Activated T-helper 2 cell treated with anti-CD3 and anti-CD28 coated beads, Interferon-gamma antibody, Interleukin-2, Interleukin-4, amounts not matched to agents 10 μg/mL and 5 μg/mL and 100 μg/mL, durations not matched to agents 14 hours and 24 hours and 36 hours (primary cell): ENCODE data around the gene KCNQ2. TPM values are rescaled to one million over a fixed set of nuclear protein-coding genes. Genes with fewer than 3 reads are reported as not detected.

Experiments
- DNase-seq: peaks from one replicate; pipeline ENCODE4 v3.0.0; 2021; ENCODE audit warnings: low spot score
- H3K27ac Mint-ChIP-seq: one replicate; pipeline ENCODE4 v1.8.0; 2021; ENCODE audit warnings: mixed read lengths
- H3K27me3 Mint-ChIP-seq: one replicate; pipeline ENCODE4 v1.8.0; 2021; ENCODE audit warnings: low read depth, mixed read lengths
- H3K36me3 Mint-ChIP-seq: one replicate; pipeline ENCODE4 v1.8.0; 2021; ENCODE audit warnings: low read depth, mixed read lengths
- H3K4me1 Mint-ChIP-seq: one replicate; pipeline ENCODE4 v1.8.0; 2021; ENCODE audit warnings: low read depth, mixed read lengths
- H3K4me3 Mint-ChIP-seq: one replicate; pipeline ENCODE4 v1.8.0; 2021; ENCODE audit warnings: low read depth, mild to moderate bottlenecking, moderate library complexity, mixed read lengths
- H3K9me3 Mint-ChIP-seq: one replicate; pipeline ENCODE4 v1.8.0; 2021; ENCODE audit warnings: mixed read lengths
- intact Hi-C: fragments of 100-400 bp; cut with micrococcal nuclease; formaldehyde crosslinking; loops from one replicate; pipeline ENCODE4 v1.15.1; 2023
- total RNA-seq: library from RNA; stranded (reverse); gene quantifications from 2 replicates; pipeline ENCODE4 v1.2.3, GENCODE V29; 2022

KCNQ2 gene
- total RNA-seq, 1 donor from 2014 or later = not detected

- peaks cover 5% of the 10 kb centered on the region for H3K4me1 Mint-ChIP-seq
- H3K27ac Mint-ChIP-seq = no peak overlapping the region
- H3K4me3 Mint-ChIP-seq = no peak overlapping the region
- no peaks in the 10 kb centered on the region for H3K9me3 Mint-ChIP-seq
- no peaks in the 10 kb centered on the region for H3K36me3 Mint-ChIP-seq
- intact Hi-C loops = loop anchor here (2.0 kb wide), 1 partner anchor 62 kb away; no protein-coding TSS in a partner anchor
- DNase-seq = peak; percentile 70
- peaks cover 8% of the 10 kb centered on the region for H3K27me3 Mint-ChIP-seq
Measured at GRCh38 chr20:63434599-63435378, 37.7 kb downstream of the KCNQ2 start.

- DNase-seq = no peak
- Mint-ChIP-seq H3K9me3 (no peaks in the 10 kb centered on the region), H3K4me1 (peaks cover 5% of the 10 kb centered on the region), H3K4me3 (no peak overlapping the region), H3K27ac (no peak overlapping the region), H3K36me3 (no peaks in the 10 kb centered on the region), H3K27me3 (peaks cover 8% of the 10 kb centered on the region)
- intact Hi-C loops = loop anchor here (2.0 kb wide), 1 partner anchor 63 kb away; no protein-coding TSS in a partner anchor
Measured at GRCh38 chr20:63433756-63434531, 38.5 kb downstream of the KCNQ2 start.

DNA sequence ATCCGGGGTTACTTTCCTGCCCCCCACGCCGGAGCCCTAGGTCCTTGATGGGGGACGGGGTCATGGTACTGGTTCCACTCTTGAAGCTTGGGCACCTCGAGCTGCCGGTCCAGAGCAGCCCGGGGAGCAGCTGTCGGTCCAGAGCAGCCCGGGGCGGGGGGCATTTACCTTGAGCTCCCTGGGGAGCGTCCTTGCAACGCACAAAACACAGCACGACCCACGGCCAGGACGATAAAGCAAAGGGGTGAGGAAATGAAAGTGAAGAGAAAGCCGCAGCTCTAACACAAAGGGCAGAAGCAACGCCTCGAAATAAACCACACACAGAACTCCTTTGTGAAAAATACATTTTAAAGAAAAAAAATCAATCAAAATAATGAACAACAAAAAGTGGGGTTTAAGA, 39.1 kb downstream of the KCNQ2 start:
- intact Hi-C loops = no loop called here
- Mint-ChIP-seq H3K9me3 (no peaks in the 10 kb centered on the region), H3K4me3 (no peak overlapping the region), H3K27me3 (peaks cover 8% of the 10 kb centered on the region), H3K36me3 (no peaks in the 10 kb centered on the region), H3K27ac (no peak overlapping the region), H3K4me1 (peaks cover 5% of the 10 kb centered on the region)
- no peak for DNase-seq

- H3K27me3 Mint-ChIP-seq = peaks cover 8% of the 10 kb centered on the region
- no peaks in the 10 kb centered on the region for H3K36me3 Mint-ChIP-seq
- H3K4me3 Mint-ChIP-seq = no peak overlapping the region
- H3K27ac Mint-ChIP-seq = no peak overlapping the region
- H3K4me1 Mint-ChIP-seq = peaks cover 5% of the 10 kb centered on the region
- intact Hi-C loops = no loop called here
- no peak for DNase-seq
- H3K9me3 Mint-ChIP-seq = no peaks in the 10 kb centered on the region
Measured at GRCh38 chr20:63432577-63433325, 39.7 kb downstream of the KCNQ2 start.

DNA sequence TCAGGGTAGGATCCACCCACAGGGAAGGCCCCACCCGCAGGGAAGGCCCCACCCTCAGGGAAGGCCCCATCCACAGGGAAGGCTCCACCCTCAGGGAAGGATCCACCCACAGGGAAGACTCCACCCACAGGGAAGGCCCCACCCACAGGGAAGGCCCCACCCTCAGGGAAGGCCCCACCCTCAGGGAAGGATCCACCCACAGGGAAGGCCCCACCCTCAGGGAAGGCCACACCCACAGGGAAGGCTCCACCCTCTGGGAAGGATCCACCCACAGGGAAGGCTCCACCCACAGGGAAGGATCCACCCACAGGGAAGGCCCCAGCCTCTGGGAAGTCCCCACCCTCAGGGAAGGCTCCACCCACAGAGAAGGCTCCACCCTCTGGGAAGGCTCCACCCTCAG, 40.5 kb downstream of the KCNQ2 start:
- H3K27me3 Mint-ChIP-seq = peaks cover 2% of the 10 kb centered on the region
- intact Hi-C loops = no loop called here
- no peak overlapping the region for H3K27ac Mint-ChIP-seq
- H3K4me1 Mint-ChIP-seq = peaks cover 5% of the 10 kb centered on the region
- no peak for DNase-seq
- H3K4me3 Mint-ChIP-seq = no peak overlapping the region
- H3K9me3 Mint-ChIP-seq = no peaks in the 10 kb centered on the region
- no peaks in the 10 kb centered on the region for H3K36me3 Mint-ChIP-seq

- Mint-ChIP-seq H3K4me3 (no peak overlapping the region), H3K4me1 (peaks cover 5% of the 10 kb centered on the region), H3K9me3 (no peaks in the 10 kb centered on the region), H3K27ac (no peak overlapping the region), H3K36me3 (no peaks in the 10 kb centered on the region), H3K27me3 (peaks cover 1% of the 10 kb centered on the region)
- intact Hi-C loops = no loop called here
- DNase-seq = no peak
Measured at GRCh38 chr20:63430891-63431290, 41.6 kb downstream of the KCNQ2 start.

GRCh38 chr20:63429992-63430391, 42.5 kb downstream of the KCNQ2 start:
- Mint-ChIP-seq H3K27ac (no peak overlapping the region), H3K36me3 (no peaks in the 10 kb centered on the region), H3K9me3 (no peaks in the 10 kb centered on the region), H3K27me3 (peaks cover 1% of the 10 kb centered on the region), H3K4me1 (peaks cover 5% of the 10 kb centered on the region), H3K4me3 (no peak overlapping the region)
- no peak for DNase-seq
- intact Hi-C loops = no loop called here

DNA sequence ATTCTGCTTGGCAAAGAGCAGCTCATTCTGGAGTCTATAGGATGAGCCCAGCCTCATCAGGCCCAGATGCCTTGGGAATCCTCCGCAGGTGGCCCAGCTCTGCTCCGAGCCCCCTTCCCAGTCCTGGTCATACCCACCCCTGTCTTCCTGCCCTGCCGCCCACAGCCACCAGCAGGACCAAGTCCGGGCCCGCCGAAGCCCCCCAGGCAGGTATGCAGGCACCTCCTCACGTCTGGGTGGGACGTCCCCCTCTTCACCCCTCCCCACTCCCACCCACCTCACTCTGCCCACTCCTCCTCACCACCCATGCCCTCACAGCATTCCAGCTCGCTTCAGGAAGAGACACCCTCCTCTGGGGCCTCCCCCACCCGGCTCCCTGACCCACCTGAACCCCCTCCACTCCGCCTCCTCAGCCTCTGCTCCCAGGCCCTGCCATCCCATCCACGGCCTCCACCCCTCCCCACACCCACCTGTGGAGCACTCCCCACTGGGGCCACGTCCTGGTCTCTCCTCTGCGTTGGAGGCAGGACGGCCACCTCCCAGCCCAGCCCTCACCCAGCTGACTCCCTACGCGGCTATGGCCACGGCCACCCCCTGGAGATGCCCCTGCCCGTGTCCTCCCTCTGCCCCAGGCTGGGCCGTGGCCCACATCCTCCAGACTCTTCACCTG, 43.4 kb downstream of the KCNQ2 start:
- H3K4me1 Mint-ChIP-seq = no peaks in the 10 kb centered on the region
- no peak overlapping the region for H3K27ac Mint-ChIP-seq
- H3K27me3 Mint-ChIP-seq = peaks cover 1% of the 10 kb centered on the region
- no peaks in the 10 kb centered on the region for H3K9me3 Mint-ChIP-seq
- intact Hi-C loops = no loop called here
- no peak for DNase-seq
- H3K36me3 Mint-ChIP-seq = no peaks in the 10 kb centered on the region
- H3K4me3 Mint-ChIP-seq = no peak overlapping the region

GRCh38 chr20:63427724-63428330, 44.6 kb downstream of the KCNQ2 start:
- H3K36me3 Mint-ChIP-seq = no peaks in the 10 kb centered on the region
- no peak overlapping the region for H3K4me3 Mint-ChIP-seq
- H3K27ac Mint-ChIP-seq = no peak overlapping the region
- H3K4me1 Mint-ChIP-seq = no peaks in the 10 kb centered on the region
- no peak for DNase-seq
- H3K9me3 Mint-ChIP-seq = no peaks in the 10 kb centered on the region
- no peaks in the 10 kb centered on the region for H3K27me3 Mint-ChIP-seq
- intact Hi-C loops = no loop called here

GRCh38 chr20:63427206-63427605, 45.2 kb downstream of the KCNQ2 start:
- H3K27ac Mint-ChIP-seq = no peak overlapping the region
- H3K4me1 Mint-ChIP-seq = no peaks in the 10 kb centered on the region
- intact Hi-C loops = no loop called here
- H3K4me3 Mint-ChIP-seq = no peak overlapping the region
- no peaks in the 10 kb centered on the region for H3K27me3 Mint-ChIP-seq
- no peak for DNase-seq
- H3K9me3 Mint-ChIP-seq = no peaks in the 10 kb centered on the region
- H3K36me3 Mint-ChIP-seq = no peaks in the 10 kb centered on the region

GRCh38 chr20:63425846-63426485, 46.5 kb downstream of the KCNQ2 start:
- no peak for DNase-seq
- H3K4me1 Mint-ChIP-seq = no peaks in the 10 kb centered on the region
- H3K36me3 Mint-ChIP-seq = no peaks in the 10 kb centered on the region
- no peak overlapping the region for H3K4me3 Mint-ChIP-seq
- no peaks in the 10 kb centered on the region for H3K27me3 Mint-ChIP-seq
- H3K9me3 Mint-ChIP-seq = no peaks in the 10 kb centered on the region
- no peak overlapping the region for H3K27ac Mint-ChIP-seq
- intact Hi-C loops = no loop called here

GRCh38 chr20:63424613-63425012, 47.8 kb downstream of the KCNQ2 start:
- H3K4me3 Mint-ChIP-seq = no peak overlapping the region

More at GRCh38 chr20:63424613-63425012, 47.8 kb downstream of the KCNQ2 start:
- intact Hi-C loops = no loop called here
- DNase-seq = no peak
- Mint-ChIP-seq H3K9me3 (no peaks in the 10 kb centered on the region), H3K36me3 (no peaks in the 10 kb centered on the region), H3K4me1 (no peaks in the 10 kb centered on the region), H3K27ac (no peak overlapping the region), H3K27me3 (no peaks in the 10 kb centered on the region)
